CD4-positive, alpha-beta T cell treated with Interleukin-17A for 4 hours (primary cell): ENCODE data around the gene MRS2.

Experiments
- DNase-seq: peaks from one replicate; pipeline ENCODE4 v3.0.0-alpha.2; 2020; ENCODE audit warnings: mixed read lengths

MRS2 gene

DNA sequence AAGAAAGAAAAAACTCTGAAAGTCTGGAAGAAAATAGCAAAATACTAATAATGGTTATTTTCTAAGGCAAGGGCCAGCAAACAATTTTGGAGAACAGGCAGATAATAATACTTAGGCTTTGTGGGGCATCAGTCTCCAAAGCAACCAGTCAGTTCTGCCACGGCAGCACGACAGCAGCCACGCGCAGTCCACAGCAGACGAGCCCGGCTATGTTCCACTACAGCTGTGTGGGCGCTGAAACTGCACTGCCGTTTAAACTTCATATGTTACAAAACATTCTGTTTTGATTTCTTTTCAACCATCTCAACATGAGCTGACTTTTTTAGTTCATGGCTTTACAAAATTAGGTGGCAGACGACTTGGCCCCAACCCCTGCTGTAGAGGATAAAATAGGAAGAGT is 29.9 kb downstream of the MRS2 start:
- no peak for DNase-seq

DNA sequence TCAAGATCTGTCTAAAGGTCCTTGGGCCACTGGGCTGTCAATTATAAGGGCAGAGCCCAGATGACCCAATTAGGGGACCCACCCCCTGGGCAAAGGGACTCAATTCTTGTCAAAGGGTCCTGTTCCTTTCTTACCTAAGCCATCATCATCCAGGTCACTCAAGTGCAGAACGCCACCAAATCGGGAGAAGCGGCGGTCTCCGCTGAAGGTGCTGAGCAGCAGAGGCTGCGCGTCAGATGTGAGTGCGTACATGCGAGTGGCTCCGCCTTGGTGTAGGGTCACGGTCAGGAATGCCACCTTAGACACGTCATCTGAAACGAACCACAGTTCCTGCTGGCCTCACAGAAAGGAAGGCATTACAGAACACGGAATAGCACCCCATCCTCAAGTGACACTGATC is 34.2 kb downstream of the MRS2 start:
- DNase-seq = no peak

DNA sequence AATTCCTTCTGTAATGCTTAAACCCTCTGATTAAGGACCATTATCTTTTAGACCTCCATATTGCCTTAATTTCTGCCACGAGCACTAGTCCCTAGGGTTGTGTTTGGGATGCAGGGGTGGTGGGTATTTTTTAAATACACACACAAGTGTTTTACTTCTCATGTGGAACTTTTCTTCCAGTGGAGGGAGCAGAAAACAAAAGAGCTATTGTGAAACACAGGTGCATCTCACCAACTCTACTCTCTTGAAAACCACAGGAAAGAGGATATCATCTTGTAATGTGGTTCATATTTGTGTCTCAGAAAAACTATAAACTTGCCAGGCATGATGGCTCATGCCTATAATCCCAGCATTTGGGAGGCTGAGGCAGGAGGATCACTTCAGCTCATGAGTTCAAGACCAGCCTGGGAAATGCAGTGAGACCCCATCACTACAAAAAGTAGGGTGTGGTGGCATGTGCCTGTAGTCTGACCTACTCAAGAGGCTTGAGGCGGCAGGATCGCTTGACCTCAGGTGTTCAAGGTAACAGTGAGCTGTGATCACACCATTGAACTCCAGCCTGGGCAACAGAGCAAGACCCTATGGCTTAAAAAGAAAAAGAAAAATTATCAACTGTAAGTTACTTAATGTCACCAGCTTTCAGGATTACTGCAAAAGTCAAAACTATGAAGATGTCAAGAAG is 37.3 kb downstream of the MRS2 start:
- no peak for DNase-seq

DNA sequence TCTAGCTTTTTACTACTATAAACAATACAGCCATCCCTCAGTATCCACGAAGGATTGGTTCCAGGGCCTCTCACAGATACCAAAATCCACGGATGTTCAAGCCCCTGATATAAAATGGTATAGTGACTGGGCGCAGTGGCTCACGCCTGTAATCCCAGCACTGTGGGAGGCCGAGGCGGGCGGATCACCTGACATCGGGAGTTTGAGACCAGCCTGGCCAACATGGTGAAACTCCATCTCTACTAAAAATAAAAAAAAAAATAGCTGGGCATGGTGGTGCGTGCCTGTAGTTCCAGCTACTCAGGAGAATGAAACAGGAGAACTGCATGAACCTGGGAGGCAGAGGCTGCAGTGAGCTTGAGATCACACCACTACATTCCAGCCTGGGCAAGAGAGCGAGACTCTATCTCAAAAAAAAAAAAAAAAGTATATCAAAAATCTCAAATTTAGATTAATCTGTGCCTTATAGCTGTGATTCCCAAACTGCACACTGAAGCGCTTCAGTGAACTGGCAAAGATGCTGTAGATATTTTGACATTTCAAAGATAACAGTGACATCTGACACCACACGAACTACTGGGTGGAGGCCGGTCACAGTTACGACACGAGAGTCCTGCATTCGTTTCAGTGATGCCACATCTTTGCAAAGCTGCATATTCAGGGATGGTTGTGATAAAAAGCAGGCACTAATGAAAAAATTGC is 38.3 kb downstream of the MRS2 start:
- no peak for DNase-seq

DNA sequence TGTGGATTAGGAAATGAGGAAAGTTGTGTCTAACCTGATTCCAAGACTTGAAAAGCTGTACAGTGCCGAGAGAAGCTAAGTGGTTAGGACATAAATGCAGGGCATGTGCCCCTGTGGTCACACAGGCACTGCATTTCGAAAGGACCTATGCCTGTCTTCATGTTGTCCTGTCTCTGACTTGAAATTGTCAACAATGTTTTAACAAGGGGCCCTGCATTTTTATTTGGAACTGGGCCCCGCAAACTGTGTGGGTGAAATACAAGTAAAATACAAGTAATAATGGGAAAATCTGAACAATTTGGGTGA is 38.8 kb downstream of the MRS2 start:
- no peak for DNase-seq

DNA sequence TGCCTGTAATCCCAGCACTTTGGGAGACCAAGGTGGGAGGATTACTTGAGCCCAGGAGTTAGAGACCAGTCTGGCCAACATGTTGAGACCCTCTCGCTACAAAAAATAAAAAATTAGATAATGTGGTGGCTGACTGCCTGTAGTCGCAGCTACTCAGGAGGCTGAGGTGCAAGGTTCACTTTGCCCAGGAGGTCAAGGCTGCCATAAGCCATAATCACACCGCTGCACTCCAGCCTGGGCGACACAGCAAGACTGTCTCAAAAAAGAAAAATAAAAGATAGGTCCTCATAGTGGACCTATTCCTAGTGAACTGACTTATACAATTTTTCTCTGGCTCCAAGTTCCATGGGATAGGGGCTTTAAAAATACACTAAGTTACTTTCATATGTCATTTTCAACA is 41.9 kb downstream of the MRS2 start:
- DNase-seq = no peak

DNA sequence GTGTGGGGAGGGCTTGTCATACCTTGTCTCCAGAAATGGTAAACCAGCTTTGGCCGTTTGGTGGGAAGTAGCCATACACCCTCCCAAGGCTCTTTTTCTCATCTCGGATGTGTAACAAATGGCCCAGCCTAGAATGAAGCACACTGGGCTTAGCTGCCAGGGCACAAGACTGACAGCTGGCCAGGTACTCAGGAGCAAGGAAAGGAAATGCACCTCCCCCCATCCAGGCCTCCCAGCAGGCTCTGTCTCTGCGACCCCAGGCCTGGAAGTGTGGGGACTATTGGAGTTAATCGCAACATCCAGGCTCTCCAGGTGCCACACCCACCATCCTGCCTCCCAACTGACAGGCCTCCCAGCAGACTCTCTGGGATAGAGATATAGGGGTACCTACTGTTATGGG is 43.0 kb downstream of the MRS2 start:
- no peak for DNase-seq

DNA sequence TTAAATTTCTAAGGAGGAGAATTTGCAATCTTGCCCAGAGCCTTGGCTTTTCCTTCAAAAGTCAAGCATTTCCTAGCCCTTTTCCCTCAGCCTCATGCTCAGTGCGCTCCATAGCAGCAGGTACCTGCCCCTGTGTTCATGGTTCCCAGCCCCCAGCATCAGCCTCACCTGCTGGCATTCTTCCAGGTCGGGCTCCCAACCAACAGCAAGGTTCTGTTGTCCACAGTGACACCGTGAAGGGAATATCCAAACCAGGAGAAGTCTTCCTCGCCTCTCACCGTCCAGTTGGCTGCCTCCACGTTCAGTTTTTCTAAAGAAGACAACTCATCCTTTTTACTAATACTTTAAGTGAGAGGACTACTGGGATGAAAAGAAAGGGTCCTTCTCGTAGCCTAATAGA is 43.9 kb downstream of the MRS2 start:
- DNase-seq = no peak

DNA sequence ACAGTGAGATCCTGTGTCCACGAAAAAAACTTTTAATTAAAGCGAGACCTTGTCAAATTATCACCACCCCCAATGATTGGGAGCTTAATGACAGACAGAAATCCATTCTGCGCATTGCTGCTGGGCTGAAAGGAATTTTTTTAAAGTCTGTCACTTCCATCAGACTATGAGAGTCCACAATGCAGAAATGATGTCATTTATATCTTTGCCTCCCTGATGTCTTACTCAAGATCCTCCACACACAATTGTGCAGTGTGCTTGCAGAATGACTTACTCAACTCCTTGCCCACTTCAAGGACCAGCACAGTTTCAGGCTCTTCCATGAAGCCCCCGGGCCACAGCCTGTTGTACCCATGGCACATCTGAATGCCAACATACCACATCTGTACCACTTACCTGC is 45.7 kb downstream of the MRS2 start:
- no peak for DNase-seq

DNA sequence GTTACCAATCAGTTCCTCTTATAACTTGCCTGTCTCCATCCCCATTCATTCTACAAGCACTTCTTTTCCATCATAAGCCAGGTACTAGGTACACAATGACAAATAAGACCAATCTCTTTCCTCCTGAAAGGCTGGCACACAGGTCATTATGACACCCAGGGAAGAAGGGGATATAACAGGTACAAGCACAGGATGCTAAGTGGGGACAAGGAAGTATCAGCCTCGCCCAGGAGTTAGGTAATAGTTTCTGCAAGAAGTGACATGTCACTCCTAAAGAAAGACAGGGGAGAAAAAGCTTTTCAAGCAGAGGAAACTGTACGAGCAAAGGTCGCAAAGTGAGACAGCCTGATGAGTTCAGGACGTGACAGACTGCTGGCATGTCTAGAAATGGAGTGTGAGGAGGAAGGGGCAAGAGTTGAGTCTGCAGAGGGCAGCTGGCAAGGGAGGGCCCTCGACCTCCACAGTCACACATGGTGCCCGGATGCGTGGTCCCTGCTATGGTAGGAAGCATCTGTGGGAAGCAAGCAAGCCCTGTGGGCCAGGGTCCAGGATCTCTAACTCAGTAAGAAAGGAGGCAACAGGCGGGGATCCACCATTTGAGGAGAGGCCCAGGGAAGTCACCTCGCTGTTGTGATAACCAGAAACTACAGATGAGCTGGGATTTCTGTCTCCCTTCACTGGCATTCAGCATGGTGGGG is 46.2 kb downstream of the MRS2 start:
- no peak for DNase-seq

DNA sequence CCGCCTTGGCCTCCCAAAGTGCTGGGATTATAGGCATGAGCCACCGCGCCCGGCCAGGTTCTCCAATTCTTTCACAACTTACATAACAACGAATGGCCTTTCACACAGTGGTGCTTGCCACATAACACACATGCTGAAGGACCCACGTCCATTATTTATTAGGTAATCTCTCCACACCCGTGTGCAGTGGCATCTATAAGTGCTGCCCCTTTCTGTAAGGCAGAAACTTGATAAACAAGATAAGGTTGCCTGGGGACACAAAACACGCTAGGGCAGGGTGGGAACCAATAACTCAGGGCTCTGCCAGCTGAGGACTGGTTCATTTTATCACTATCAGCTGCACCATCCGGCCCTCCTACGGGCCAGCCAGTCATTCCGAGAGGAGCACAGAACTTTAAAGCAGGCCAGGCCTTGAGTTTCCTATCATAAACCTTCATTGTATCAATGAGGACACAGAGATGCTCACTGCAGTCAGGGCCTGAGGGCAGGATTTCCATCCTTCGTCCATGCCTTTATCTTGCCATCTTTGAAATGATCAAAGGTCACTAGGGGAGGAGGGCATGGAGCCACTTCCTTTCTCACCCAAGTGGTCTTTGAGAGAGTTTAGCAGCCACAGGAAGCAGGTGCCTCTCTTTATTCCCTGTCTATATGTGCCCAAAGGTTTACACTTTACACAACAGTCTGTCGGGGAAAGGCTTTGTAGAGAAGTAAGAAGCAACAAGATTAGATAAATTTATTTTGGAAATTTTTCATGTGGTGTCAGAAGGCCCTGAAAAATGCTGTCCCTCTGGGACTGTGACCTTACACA is 49.0 kb downstream of the MRS2 start:
- no peak for DNase-seq

DNA sequence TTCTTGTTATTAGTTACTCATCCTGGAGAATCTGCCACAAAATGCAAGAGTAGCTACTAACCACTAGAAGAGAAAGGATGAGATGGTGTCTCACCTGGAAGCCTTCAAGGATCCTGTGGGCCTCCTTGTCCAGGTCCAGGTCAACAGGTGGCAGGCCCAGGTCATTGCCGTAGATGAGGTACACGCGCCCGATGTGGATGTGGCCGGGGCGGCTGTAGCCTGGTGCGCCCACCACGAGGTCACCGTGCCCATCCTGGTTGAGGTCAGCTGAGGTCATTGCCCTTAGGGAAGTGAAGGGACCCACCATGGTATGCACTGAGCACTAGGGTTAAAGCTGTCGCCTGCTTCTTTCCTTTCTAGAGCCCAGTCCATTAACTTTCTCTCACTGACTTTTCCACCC is 51.2 kb downstream of the MRS2 start:
- DNase-seq = no peak

DNA sequence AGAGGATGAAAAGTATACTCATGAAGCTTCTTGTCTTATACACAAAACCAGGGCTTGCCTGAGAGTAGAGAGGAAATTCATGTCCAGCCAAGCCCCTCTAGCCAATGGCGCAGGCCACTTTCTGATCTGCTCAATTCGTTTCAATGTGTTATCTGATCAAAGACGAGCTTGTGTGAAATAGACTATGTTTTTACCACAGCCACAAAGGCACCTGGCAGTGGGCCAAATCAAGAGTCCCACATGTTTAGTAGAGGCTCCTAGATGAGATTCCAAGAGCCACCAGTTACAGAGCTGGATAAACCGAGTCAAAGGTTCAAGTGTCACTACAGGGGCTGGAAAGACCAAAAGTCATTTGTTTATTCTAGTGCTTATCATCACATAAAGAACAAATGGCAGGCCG is 51.7 kb downstream of the MRS2 start:
- DNase-seq = no peak

DNA sequence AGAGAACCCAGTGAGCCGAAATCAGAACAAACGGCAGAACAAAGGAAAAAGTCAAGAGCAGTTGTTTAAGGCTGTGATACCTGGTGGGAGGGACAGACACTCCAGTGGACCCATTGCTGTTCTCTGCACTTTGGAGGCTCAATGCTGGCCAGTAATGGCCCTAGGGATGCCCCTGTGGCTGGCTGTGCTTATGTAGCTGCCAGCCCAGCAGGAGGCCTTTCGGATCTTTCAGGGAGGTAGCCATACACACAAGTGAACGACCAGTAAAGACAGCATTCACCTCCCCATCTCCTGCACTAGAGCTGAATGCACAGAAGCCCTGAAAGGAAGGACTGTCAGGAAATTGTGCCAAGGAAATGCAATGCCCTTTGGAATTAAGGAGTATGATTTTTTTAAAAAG is 52.3 kb downstream of the MRS2 start:
- no peak for DNase-seq

DNA sequence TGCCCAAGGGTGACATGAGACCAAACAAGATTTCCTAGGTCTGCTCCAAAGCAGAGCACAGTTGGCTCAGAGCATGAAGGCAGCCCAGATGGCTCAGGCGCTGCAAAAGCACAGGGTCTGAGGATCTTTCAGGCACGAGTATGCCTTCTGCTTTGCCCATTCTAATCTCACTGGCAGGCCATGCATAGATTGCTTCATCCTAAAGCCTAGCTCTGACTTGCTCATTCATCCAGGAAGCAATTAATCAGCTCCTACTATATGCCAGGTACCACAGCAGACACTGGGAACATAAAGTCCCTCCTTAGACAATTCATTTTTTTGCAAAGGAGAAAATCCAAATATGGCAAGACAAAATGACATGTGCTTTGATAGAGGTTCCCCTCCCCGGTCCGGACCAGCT is 55.4 kb downstream of the MRS2 start:
- DNase-seq = no peak

DNA sequence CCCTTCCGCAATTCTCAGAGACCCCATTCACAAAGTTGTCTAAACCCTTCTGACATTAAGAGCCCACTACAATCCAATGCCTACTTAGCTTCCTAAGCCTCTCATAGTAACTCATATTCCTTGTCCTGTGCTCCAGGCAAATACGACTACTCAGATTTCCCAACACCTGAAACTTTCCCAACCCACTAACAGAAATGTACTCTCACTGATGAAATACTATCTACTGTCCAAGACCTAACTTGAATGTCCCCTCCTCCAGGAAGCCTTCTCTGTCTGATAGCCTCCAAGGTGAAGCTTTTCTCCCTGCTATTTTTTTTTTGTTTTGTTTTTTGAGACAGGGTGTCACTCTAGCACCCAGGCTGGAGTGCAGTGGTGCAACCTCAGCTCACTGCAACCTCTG is 56.2 kb downstream of the MRS2 start:
- no peak for DNase-seq

DNA sequence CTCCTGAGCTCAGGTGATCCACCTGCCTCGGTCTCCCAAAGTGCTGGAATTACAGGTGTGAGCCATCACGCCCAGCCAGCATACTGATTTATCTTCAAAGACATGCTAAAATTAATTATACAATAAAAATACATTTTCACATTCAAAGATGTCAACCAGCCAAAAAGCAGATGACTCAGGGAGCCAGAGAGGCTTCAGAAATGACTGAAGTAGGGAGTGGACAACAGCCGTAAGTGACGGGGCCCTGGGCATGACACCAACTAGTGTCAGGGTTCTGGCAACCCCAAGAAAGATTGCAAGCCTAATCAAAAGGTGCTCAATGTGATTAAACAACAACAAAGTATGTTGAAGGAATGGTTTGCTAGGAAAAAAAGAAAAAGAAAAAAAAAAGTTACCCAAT is 58.2 kb downstream of the MRS2 start:
- DNase-seq = no peak

DNA sequence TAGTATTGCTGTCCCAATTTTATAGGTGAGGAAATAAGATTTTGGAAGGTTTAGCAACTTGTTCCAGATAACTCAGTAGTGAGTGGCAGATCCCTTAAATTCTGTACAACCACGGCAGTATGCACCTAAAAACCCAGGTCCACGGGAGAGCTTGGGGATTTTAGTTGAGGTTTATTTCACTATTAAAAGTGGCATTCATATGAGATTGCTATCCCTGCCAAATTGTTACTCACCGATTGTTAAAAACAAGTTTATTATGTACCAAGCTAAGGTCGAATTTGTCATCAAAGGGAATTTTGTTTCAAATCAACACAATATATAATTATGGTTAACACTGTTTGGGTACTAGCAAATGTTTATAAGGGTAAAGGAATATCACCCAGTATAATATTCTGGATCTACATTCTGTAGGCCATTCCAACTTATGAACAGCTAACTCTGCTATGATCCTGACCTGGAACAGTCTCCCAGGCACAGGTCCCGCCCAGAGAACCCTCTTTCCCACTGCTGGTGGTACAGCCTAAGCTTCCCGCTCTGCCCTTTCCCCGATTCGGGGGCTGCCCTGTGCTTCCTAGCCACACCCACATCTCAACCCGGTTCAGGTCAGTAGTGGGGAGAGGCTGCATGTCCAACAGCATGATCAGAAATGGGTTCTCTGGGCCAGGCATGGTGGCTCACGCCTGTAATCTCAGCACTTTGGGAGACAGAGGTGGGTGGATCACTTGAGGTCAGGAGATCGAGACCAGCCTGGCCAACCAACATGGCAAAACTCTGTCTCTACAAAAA is 61.7 kb downstream of the MRS2 start:
- DNase-seq = no peak

DNA sequence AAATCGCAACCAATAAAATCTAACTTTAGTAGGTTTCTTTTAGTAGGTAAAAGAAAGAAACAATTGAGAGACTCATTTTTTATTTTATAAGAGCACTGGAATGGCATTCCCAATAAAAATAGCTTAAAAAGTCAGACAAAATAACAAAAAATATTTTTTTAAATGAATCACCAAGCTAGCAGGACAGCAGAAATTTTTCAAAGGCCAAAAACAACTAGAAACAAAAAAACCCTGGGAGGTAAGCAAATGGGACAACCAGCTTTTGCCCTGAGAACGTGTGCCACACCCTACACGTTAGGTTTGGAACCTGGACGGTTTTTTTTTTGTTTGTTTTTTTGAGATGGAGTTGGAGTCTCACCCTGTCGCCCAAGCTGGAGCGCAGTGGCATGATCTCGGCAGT is 67.1 kb downstream of the MRS2 start:
- no peak for DNase-seq

DNA sequence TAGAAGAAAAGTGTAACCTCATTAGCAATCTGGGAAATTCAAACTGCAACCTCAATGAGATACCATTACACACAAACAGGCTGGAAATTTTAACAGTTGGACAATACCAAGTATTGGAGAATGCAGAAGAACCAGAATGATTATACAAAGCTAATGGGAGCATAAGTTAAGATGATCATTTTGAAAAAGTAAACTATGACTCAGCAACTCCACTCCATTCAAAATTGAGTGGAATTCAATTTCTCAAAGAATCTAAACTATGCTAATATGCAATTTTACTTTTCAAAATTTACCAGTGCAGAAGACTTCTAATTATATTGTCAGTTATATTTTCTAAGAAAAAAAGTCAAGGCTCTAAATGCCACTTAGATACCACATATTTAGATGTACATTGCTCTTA is 69.4 kb downstream of the MRS2 start:
- DNase-seq = no peak
